GM23248 (cell line): ENCODE results near the gene FBP2. TPM values are rescaled to one million over a fixed set of nuclear protein-coding genes. Genes with fewer than 3 reads are reported as not detected.

Experiments
- DNase-seq: peaks from one replicate; pipeline ENCODE4 v3.0.0-alpha.2; 2015
- H2AFZ ChIP-seq: fragments of 200-600 bp; sonication (generic); 2 replicates; pipeline ENCODE4 v1.6.1; 2016; ENCODE audit warnings: antibody characterized with exemption
- H3F3A ChIP-seq: fragments of 200-600 bp; sonication (generic); 2 replicates; pipeline ENCODE4 v1.6.1; 2016; ENCODE audit warnings: mild to moderate bottlenecking, antibody characterized with exemption, mixed run types; ENCODE audit not compliant: insufficient read depth
- H3K27ac ChIP-seq: fragments of 200-600 bp; sonication (generic); 2 replicates; pipeline ENCODE4 v1.5.1; 2016; ENCODE audit warnings: mild to moderate bottlenecking
- H3K27me3 ChIP-seq: fragments of 200-600 bp; sonication (generic); replicated peaks from 2 replicates; pipeline ENCODE4 v1.6.1; 2016; ENCODE audit warnings: mild to moderate bottlenecking; ENCODE audit not compliant: insufficient read depth
- H3K36me3 ChIP-seq: fragments of 200-600 bp; sonication (generic); 2 replicates; pipeline ENCODE4 v1.6.1; 2016; ENCODE audit warnings: low read depth, mild to moderate bottlenecking
- H3K4me1 ChIP-seq: fragments of 200-600 bp; sonication (generic); 2 replicates; pipeline ENCODE4 v1.6.1; 2016; ENCODE audit warnings: mild to moderate bottlenecking; ENCODE audit not compliant: insufficient read depth
- H3K4me2 ChIP-seq: fragments of 200-600 bp; sonication (generic); one replicate; pipeline ENCODE4 v1.6.1; 2016; ENCODE audit warnings: mild to moderate bottlenecking; ENCODE audit not compliant: unreplicated experiment
- H3K4me3 ChIP-seq: fragments of 200-600 bp; sonication (generic); 2 replicates; pipeline ENCODE4 v1.5.1; 2016; ENCODE audit warnings: mild to moderate bottlenecking
- H3K79me2 ChIP-seq: fragments of 200-600 bp; sonication (generic); 2 replicates; pipeline ENCODE4 v1.6.1; 2016; ENCODE audit warnings: mild to moderate bottlenecking; ENCODE audit not compliant: insufficient read depth
- H3K9ac ChIP-seq: fragments of 200-600 bp; sonication (generic); 2 replicates; pipeline ENCODE4 v1.6.1; 2016; ENCODE audit warnings: mild to moderate bottlenecking
- H3K9me2 ChIP-seq: fragments of 200-600 bp; sonication (generic); 2 replicates; pipeline ENCODE4 v1.6.1; 2016; ENCODE audit warnings: mixed run types, mild to moderate bottlenecking, moderate library complexity; ENCODE audit not compliant: insufficient read depth
- H3K9me3 ChIP-seq: fragments of 200-600 bp; sonication (generic); one replicate; pipeline ENCODE4 v1.6.1; 2017; ENCODE audit warnings: low read depth
- H4K20me1 ChIP-seq: fragments of 200-600 bp; sonication (generic); 2 replicates; pipeline ENCODE4 v1.6.0; 2016; ENCODE audit not compliant: insufficient read depth
- EZH2 ChIP-seq: fragments of 200-600 bp; sonication (generic); IDR thresholded peaks from 2 replicates; pipeline ENCODE4 v1.6.1; 2018; ENCODE audit warnings: antibody characterized with exemption, mild to moderate bottlenecking; ENCODE audit not compliant: insufficient read depth, poor library complexity, severe bottlenecking
- EZH2phosphoT487 ChIP-seq: fragments of 200-600 bp; sonication (generic); IDR thresholded peaks from 2 replicates; pipeline ENCODE4 v1.6.1; 2018; ENCODE audit warnings: antibody characterized with exemption, moderate library complexity, mild to moderate bottlenecking, low read depth; ENCODE audit not compliant: insufficient read depth
- WGBS, 2 experiments: methylation state at CpG; one replicate each; pipeline ENCODE4 v1.1.6; 2015 to 2017; ENCODE audit warnings: low lambda C conversion rate in 2 of 2, low coverage in 1 of 2; ENCODE audit errors: missing lambda C conversion rate in 2 of 2; 5-methylcytosine and 5-hydroxymethylcytosine counted together
- in situ Hi-C: fragments of 300-500 bp; cut with MboI; formaldehyde crosslinking; loops from 2 replicates; pipeline ENCODE4 v1.15.0; 2020
- polyA plus RNA-seq: library from polyadenylated mRNA; unstranded; fragments of >200 nt; fragmentation: Nextera tagmentation; extraction: Ambion mirVana; gene quantifications from 2 replicates; pipeline ENCODE4 v1.2.1, GENCODE V29; 2016
- total RNA-seq: library from RNA; depleted of rRNA; stranded (reverse); fragments of >200 nt; shearing (Covaris generic); gene quantifications from 2 replicates; pipeline ENCODE4 v1.2.3, GENCODE V29; 2014

Gene FBP2
- total and polyA plus RNA-seq, 2 experiments from 2014 or later, result not detected

- Histone ChIP-seq H3K9ac (no peak overlapping the region), H3K4me1 (no peaks in the 10 kb centered on the region), H3K9me2 (no peaks in the 10 kb centered on the region), H3K4me3 (no peak overlapping the region), H3K9me3 (no peaks in the 10 kb centered on the region), H3K79me2 (no peaks in the 10 kb centered on the region), H3K36me3 (no peaks in the 10 kb centered on the region), H3K4me2 (no peak overlapping the region), H3K27me3 (peaks cover 46% of the 10 kb centered on the region), H3F3A (no peaks in the 10 kb centered on the region), H3K27ac (no peak overlapping the region), H4K20me1 (no peaks in the 10 kb centered on the region), H2AFZ (no peak overlapping the region)
- DNase-seq, result peak; percentile 71
- 9 to 13% methylated on average over 21 of the region's 21 CpGs for WGBS, 2 experiments
- TF ChIP-seq EZH2phosphoT487, result no peak
- no peak for TF ChIP-seq EZH2
- in situ Hi-C loops, result no loop called here
These were observed 9.9 kb upstream of the FBP2 start for GRCh38 chr9:94603259-94604160.

- TF ChIP-seq EZH2 (no peak), EZH2phosphoT487 (no peak)
- no peaks in the 10 kb centered on the region for H3K36me3 ChIP-seq
- H3F3A ChIP-seq, result no peaks in the 10 kb centered on the region
- no peak overlapping the region for H3K9ac ChIP-seq
- no peak overlapping the region for H3K27ac ChIP-seq
- DNase-seq, result no peak
- H3K4me3 ChIP-seq, result no peak overlapping the region
- WGBS, 2 experiments, result 60 to 72% methylated on average over 6 of the region's 6 CpGs
- H3K9me2 ChIP-seq, result no peaks in the 10 kb centered on the region
- peaks cover 40% of the 10 kb centered on the region for H3K27me3 ChIP-seq
- no peaks in the 10 kb centered on the region for H3K9me3 ChIP-seq
- H4K20me1 ChIP-seq, result no peaks in the 10 kb centered on the region
- no peak overlapping the region for H2AFZ ChIP-seq
- H3K4me2 ChIP-seq, result no peak overlapping the region
- in situ Hi-C loops, result no loop called here
- no peaks in the 10 kb centered on the region for H3K4me1 ChIP-seq
- no peaks in the 10 kb centered on the region for H3K79me2 ChIP-seq
These were observed 9.0 kb upstream of the FBP2 start for GRCh38 chr9:94602666-94603065.

- H3K79me2 ChIP-seq, result no peaks in the 10 kb centered on the region
- no peak overlapping the region for H3K9ac ChIP-seq
- no peak for DNase-seq
- 40 to 43% methylated on average over 10 of the region's 10 CpGs for WGBS, 2 experiments
- TF ChIP-seq EZH2phosphoT487 (no peak), EZH2 (no peak)
- H3K4me3 ChIP-seq, result no peak overlapping the region
- no peaks in the 10 kb centered on the region for H3K36me3 ChIP-seq
- in situ Hi-C loops, result no loop called here
- peaks cover 20% of the 10 kb centered on the region for H3K27me3 ChIP-seq
- no peaks in the 10 kb centered on the region for H4K20me1 ChIP-seq
- no peak overlapping the region for H3K27ac ChIP-seq
- no peaks in the 10 kb centered on the region for H3F3A ChIP-seq
- no peak overlapping the region for H3K4me2 ChIP-seq
- H3K4me1 ChIP-seq, result no peaks in the 10 kb centered on the region
- no peak overlapping the region for H2AFZ ChIP-seq
- H3K9me3 ChIP-seq, result no peaks in the 10 kb centered on the region
- H3K9me2 ChIP-seq, result no peaks in the 10 kb centered on the region
These were observed 7.1 kb upstream of the FBP2 start for GRCh38 chr9:94600715-94601114.

GRCh38 chr9:94600258-94600657 is 6.6 kb upstream of the FBP2 start:
- Histone ChIP-seq H3K4me1 (no peaks in the 10 kb centered on the region), H2AFZ (no peak overlapping the region), H3K9me2 (no peaks in the 10 kb centered on the region), H4K20me1 (no peaks in the 10 kb centered on the region), H3K9me3 (no peaks in the 10 kb centered on the region), H3K27ac (no peak overlapping the region), H3K36me3 (no peaks in the 10 kb centered on the region), H3K79me2 (no peaks in the 10 kb centered on the region), H3K4me2 (no peak overlapping the region), H3K4me3 (no peak overlapping the region), H3K27me3 (peaks cover 16% of the 10 kb centered on the region), H3K9ac (no peak overlapping the region), H3F3A (no peaks in the 10 kb centered on the region)
- in situ Hi-C loops, result no loop called here
- WGBS, 2 experiments, result 60 to 62% methylated on average over 8 of the region's 8 CpGs
- TF ChIP-seq EZH2, result no peak
- TF ChIP-seq EZH2phosphoT487, result no peak
- no peak for DNase-seq
